Eye (tissue), 1 donor: ENCODE measurements around the gene TELO2.
A peak's percentile ranks its signal among the peaks of the same experiment; 100 is the strongest.
"Not testable (repeated sequence)": the region's sequence is repeated elsewhere in the genome, so short reads cannot be mapped to it uniquely, and the experiment has no call there.

Experiments
- DNase-seq: peaks from one replicate; pipeline ENCODE4 v3.0.0-alpha.2; 2015

TELO2 gene

GRCh38 chr16:1458336-1458976 is 34.7 kb upstream of the TELO2 start:
- DNase-seq, result no peak

- no peak for DNase-seq
These were observed 34.2 kb upstream of the TELO2 start for GRCh38 chr16:1458977-1459341.

GRCh38 chr16:1459967-1460366 is 33.2 kb upstream of the TELO2 start:
- DNase-seq, result no peak

GRCh38 chr16:1460602-1461138 is 32.5 kb upstream of the TELO2 start:
- DNase-seq, result no peak

GRCh38 chr16:1461146-1461545 is 32.0 kb upstream of the TELO2 start:
- no peak for DNase-seq

DNA sequence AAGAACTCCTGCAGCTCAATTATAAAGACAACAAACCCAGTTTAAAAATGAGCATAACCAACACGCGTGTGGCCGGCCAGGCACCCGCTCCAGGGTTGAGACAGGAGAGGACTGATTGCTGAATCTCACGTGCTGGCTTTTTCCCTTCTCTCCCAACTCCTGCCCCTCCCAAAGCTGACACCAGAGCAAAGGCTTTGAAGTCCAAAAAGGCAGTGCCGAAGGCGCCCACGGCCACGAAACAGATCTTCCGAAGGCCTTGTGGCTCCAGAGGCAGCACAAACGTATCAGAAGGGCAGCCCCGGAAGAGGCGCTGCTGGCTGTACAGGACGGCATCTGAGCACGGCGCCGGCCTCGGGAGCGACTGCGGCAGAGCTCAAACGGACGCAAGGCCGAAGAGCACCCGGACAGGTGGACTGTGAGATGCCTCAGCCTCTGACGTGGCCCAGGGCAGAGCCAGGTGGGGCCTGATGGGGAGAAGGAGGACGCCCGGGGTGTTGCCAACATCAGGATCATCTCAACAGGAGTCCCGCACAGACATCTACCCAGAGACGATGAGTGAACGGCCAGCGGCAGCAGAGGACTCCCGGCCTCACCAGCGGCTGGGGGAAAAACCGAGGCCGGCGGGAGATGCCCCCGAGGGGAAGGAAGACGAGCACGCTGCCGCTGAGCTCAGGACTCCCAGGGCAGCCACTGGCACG is 28.8 kb upstream of the TELO2 start:
- no peak for DNase-seq

- no peak for DNase-seq
These were observed 28.1 kb upstream of the TELO2 start for GRCh38 chr16:1464894-1465566.

GRCh38 chr16:1465567-1465915 is 27.6 kb upstream of the TELO2 start:
- no peak for DNase-seq

- no peak for DNase-seq
These were observed 27.1 kb upstream of the TELO2 start for GRCh38 chr16:1466054-1466453.

DNA sequence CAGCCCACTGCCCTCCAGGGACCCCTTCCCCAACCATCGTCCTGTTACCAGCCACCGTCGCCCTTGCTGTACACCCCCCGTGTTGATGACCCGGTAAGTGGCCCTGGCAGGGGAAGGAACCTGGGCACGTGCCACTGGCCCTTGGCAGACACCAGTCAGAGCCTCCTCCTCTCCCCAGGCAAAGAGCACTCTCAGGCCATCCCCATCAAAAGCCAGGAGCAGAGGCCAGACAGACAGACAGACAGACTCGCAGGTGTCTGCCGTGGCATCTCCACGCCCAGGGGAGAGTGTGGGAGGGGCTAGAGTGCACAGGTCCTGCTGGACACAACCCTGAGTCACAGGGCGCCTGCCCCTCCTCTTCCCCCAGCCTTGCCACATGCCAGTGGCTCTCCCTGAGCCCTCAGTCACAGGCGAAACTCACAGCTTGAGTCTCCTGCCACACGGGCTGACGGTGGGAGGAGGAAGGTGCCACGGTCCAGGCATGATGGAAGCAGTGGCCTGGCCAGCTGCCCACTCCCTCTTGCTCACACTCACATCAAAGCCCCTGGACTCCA is 26.1 kb upstream of the TELO2 start:
- DNase-seq, result no peak

- no peak for DNase-seq
These were observed 24.7 kb upstream of the TELO2 start for GRCh38 chr16:1468426-1468810.

DNA sequence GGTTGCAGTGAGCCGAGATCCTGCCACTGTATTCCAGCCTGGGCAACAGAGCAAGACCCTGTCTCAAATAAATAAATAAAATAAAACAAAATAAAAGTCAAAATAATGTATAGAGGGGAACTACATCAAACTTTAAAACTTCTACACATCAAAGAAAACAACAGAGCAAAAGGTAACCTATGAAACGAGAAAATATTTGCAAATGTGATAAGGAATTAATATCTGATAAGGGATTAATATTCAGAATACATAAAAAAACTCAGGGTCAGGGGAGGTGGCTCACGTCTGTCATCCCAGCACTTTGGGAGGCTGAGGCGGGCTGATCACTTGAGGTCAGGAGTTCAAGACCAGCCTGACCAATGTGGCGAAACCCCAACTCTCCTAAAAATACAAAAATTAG is 24.0 kb upstream of the TELO2 start:
- DNase-seq, result not testable (repeated sequence)

DNA sequence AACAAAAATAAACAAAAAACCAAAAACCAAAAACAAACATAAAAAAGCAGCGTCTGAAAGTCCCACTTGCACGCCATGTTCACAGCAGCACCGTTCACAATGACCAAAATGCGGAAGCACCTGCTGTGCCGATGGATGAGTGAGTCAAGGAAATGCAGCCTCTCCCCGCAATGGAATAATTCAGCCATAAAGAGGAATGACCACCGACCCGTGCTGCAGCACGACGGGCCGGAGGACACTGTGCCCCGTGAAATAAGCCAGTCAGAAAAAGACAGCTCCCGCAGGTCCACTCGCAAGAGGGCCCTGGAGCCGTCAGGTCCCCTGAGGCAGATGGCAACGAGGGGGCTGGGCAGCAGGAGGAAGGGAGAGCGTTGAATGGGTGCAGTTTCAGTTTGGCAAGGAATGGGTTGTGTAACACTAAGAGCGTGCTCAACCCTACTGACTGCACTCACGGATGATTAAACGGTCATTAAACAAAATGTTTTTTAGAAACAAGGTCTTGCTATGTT is 23.4 kb upstream of the TELO2 start:
- DNase-seq, result peak; percentile 62

DNA sequence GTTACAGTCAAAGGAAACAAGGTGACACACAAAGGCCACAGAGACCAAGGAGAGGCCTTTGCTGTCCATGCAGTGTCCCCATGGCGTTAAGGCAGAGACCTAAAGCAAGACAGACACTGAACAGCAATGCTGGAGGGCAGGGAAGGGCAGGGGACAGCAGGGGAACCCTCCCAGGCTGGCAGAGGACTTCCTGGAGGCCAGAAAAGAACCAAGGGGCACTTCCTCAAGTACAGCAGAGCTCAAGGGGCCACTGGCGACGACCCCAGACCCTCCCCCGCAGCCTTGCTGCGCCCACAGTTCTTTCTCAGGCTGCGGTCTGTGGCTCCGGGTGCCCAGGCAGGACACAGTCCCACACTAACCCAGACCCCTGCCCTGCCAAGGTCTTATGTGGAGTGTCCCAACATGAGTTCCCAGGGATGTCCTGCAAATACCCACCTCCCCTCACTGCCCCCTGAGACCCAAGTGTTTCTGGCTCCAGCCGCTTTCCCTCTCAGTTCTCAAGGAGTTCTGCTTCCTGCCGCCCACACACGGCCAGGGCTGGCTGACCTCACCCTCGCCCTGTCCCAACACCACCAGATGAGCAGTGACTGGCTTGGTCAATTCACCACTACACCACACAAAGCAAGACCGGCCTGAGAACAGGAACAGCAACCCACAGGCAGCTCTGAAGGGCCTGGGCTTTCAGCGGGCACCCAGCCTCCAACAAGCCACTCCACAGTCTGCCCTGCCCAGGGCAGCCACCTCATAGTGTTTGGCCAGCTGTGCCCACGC is 22.5 kb upstream of the TELO2 start:
- DNase-seq, result no peak

- no peak for DNase-seq
These were observed 21.5 kb upstream of the TELO2 start for GRCh38 chr16:1471569-1472194.

- DNase-seq, result no peak
These were observed 20.2 kb upstream of the TELO2 start for GRCh38 chr16:1472974-1473373.

DNA sequence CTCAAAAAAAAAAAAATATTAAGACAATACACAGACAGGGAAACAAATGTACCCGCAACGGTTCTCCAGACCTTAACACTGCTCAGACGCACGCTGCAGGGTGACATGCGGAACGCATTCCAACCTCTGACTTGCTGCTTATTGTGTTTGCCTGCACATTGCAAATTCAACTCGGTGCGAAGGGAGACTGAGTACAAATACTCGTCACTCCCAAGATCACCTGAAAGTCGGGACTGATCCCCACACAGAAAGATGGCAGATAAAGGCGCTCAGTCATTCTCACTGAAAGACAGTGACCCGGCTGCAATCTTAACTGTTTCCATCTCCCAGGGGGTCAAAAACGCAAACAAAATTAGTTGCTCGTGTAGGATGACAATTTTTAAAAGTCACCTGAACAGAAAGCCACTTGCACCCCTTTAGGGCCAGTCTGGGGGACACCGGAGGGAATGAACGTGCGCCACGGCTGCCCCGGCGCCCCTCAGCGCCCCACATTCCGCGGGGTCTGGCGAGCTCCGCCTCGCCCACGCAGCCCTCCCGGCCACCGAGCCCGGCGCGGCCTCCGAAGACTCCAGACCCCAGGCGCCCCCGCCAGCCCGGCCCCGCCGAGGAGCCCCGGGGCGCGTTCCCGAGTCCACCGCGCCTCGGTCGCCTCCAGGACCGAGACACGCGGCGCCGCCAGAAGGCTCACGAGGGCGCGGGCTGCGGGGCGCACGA is 18.9 kb upstream of the TELO2 start:
- DNase-seq, result peak; percentile 34

GRCh38 chr16:1474796-1475551 is 18.2 kb upstream of the TELO2 start, which contains the start of gene CLCN7:
Gene CLCN7 (minus strand): TSS chr16:1475028. CDS start chr16:1474974, 54 bp downstream.
- DNase-seq, result peak; percentile 91

GRCh38 chr16:1475552-1476114 is 17.5 kb upstream of the TELO2 start:
- no peak for DNase-seq

DNA sequence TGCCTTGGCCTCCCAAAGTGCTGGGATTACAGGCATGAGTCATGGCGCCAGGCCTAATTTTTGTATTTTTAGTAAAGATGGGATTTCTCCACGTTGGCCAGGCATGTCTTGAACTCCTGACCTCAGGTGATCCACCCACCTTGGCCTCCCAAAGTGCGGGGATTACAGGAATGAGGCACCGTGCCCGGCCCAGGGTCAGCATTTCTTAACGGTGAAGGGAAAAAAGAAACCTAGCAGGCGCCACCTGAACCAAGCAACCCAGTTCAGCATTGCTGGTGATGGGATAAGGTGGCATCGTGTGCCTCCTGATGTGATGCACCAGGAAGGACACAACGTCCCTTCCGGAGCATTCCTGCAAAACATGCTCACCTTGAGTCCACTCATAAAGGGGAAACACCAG is 16.1 kb upstream of the TELO2 start:
- no peak for DNase-seq
